Measurements from ENCODE around the gene PRPF8.
"Not testable (repeated sequence)": the region's sequence is repeated elsewhere in the genome, so short reads cannot be mapped to it uniquely, and the experiment has no call there.

Gene PRPF8

DNA sequence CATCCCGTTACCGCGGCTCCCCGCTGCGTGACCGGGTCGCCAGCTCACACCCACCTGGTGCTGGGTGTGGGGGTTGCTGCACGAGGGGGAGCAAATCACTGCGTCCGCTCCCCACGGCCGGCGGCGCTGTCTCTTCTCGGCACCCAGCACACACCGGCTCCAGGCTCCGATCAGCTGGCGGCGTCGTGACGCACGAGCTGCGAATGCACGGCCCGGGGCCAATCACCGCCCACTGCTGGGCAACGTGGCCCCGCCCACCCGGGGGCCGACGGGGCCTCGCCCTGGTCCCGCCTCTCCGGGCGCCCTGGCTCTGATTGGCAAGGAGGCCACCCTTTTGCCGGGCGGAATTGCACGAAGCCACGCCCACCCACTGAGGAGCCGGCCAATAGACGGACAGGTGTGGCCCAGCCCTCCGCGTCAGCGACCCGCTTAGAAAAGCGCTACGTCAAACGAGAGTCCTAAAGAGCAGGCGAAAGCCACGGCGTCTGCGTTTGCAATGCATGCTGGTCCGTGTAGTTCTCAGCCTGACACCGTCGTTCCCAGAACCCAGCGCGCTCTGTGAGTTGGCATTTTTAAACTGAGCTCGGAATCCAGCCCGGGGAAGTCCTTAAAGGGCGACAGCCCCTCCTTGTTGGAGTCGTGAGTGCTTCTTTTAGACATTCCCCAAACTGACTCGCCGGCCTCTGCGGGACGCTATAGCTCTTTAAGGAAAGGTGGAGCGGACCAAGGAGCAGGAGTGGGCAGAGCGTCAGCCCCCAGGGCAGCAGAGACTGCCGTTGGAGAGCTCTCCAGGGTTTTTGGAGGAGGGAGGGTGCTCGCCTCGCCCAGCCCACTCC, 31.6 kb upstream of the PRPF8 start:
- DNase-seq, result peak; percentile 100

GRCh38 chr17:1715803-1716075, 31.1 kb upstream of the PRPF8 start:
- no peak for DNase-seq

DNA sequence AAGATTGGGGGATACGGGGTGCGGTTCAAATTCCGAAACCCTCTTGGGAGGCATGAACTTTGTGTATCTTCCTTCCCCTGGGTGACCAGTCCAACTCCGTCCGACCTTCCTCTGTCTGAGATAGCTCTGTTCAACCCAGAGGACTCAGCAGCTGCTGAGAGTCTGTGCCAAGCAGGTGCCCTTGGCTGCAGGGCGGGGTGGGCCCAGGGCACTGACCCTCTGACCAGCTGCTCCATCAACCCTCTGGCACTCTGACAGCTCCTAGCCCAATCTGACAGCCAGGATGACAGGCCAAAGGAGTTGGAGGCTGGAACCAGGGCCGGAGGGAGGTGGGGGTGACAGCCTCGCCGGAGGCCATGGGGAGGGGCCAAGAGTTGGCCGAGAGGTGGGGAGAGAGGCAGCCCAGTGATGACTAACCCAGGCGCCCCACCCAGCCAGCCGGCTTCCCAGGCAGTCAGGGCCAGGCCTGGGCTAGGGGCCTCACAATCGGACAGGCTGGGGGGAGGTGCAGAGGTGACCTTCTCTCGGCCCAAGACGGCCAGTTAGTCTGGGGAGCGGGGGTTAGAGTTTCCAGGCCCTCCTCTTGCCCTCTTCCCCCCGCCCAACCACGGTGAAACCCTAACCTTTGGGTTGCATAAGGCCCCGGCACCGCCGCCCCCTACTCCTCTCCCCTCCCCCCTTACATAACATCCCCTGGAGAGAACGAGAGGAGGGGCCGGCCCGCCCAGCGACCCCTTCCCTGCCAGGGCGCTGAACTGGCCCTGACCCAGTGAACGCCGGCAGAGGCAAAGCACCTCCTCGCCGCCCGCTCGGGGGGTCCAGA, 30.5 kb upstream of the PRPF8 start:
- DNase-seq, result peak; percentile 35

- DNase-seq, result no peak
Observed at GRCh38 chr17:1714427-1714979, 29.8 kb upstream of the PRPF8 start.

GRCh38 chr17:1713878-1714426, 29.3 kb upstream of the PRPF8 start:
- no peak for DNase-seq

- DNase-seq, result no peak
Observed at GRCh38 chr17:1713160-1713877, 28.7 kb upstream of the PRPF8 start.

DNA sequence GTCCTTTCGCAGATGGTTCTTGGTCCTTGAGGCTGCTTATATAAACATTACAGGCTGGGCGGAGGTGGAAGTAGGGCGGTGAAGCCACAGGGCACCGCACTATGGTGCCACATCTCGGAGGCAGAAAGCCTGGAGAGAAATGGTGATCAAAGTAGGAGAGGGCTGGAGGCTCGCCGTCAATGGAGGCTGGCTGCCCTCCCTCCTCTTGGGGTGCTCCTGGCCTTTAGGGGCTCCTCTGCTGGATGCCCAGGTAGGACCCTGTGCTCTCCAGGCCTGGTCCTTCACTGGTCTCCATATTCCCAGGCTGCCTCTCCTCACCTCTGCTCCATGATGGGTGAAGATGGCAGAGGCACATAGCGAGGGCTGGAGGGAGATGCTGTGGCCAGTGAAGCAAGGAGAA, 27.6 kb upstream of the PRPF8 start:
- DNase-seq, result no peak

DNA sequence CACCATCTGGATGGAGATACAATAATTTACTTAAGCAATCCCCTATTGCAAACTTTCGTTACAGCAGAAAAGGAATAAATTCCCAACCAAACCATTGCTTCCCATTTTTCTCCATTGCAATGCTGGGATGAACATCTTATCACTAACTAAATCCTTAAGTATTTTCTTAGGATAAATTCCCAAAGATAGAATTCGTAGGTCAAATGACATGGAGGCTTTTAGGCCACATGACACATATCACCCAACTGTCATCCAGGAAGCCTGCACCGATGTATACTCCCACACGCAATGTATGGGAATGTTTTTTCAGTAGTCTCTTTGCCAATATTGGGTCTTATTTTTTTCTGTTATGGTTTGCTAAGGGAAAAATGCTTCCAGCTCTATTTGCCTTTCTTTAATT, 27.1 kb upstream of the PRPF8 start:
- DNase-seq, result no peak

DNA sequence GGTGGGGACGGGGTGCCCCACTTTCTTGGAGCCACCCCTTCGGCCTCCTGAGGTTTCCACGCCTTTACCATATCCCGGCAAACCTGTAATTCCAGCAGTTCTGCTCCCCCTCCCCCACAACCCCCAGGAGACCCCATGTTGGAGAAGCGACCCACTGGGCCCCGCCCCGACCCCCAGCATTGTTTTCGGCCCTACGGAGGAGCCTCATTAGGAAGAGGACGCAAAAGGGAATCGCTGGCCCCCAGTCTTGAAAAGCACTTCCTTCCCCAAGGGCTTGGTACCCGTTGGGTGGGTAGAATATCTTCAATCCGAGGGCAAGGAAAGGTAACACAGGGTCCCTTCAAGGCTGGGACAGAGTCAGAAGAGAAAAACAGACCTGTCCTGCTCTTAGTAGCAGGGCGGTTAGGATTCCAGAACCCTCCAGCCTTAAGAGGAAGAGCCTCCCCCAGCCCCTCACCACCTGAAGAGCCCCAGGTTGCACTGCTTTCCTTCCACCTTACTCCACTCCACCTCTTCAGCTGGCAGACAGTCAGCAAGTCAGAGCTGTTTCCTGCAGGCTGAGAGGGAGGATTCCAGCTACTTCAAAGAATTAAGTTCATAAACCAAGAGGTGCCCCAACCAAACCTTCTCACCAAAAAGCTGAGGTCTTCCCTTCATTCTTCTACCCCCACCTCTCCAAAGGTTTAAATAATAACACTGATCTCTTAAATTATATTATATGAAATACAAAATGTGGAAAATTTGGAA, 26.3 kb upstream of the PRPF8 start:
- no peak for DNase-seq

DNA sequence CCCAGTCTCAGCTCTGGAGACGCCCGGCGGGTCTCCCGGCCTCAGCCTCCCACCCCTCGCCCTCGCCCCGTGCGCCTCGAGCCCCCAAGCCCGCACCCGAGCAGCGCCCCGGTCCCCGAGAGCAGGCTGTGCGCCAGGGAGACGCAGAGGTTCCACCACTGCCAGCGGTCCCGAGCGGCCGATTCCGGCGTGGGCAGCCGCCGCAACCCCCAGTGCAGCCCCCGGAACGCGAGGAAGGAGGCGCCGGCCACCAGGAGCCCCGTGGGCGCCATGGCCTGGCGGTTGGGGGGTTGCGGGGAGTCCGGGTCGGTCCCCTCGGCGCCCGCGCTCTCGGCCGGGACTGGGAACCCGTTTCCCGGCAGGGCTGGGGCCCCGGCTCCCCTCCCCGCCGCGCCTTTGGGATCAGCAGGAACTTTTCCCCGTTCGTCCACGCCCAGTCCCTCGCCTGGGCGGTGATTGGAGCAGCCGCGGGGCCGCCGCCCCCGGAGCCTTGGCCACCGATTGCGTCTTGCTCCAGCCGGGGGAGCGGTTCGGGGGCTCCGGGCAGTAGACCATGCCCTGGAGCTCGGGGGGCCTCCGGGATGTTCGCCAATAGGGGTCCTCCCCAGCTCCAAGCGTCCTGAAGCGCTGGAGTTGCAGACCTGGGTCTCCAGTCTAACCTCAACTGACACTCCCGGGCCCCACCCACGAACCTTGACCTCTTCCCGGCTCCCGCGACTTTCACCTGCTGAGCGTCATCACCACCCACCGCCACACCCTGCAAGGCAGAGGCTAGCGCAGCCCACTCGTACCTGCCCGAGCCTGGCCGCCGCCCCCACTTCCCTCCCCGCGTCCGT, 25.5 kb upstream of the PRPF8 start, which contains the start of gene TLCD2:
TLCD2 (minus strand) TSS at position 407 of the 836 bp plus-strand sequence; CDS start at position 272, 135 bp downstream.
- DNase-seq, result no peak

DNA sequence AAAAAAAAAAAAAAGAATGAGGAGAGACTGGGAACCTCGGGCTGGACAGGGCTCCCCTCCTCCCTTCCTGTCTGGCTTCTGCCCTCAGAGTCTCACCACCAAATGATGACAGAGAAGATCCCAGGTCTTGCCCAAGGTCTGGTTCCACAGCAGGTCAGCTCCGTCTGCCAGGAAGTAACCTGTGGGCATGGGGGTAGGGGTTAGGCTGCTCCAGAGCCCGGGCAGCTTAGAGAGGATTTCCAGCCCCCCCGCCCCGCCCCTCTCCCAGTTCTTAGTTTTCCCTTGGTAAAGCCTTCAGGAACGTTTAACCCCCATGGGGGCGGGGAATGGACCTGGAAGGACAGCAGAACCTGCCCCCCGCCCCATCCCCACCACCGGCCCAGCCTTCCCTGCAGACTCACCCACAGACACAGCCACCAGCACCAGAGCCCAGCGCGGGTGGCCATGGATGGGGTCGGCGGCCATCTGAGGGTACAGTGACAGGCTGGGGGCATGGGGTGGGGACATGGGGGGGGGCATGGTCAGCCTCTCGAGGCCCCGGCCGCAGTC, 24.8 kb upstream of the PRPF8 start:
- no peak for DNase-seq

- DNase-seq, result not testable (repeated sequence)
Observed at GRCh38 chr17:1708791-1709346, 24.2 kb upstream of the PRPF8 start.

DNA sequence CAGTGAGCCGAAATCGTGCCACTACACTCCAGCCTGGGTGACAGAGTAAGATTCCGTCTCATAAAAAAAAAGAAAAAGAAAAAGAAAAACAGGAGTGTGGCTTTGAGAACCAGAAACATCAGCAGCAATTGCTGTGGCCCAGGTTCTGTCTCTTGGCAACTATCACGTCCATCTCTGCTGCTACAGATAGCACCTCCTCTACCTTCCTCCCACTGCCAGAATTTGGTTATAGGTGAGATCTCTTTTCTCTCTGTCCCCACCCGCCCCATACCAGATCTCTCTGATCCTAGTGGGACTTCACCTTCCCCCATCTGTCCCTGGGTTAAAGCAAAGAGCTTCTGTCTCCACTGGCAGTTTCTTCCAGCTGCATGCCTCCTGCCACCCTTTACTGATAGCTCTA, 22.4 kb upstream of the PRPF8 start:
- DNase-seq, result no peak

DNA sequence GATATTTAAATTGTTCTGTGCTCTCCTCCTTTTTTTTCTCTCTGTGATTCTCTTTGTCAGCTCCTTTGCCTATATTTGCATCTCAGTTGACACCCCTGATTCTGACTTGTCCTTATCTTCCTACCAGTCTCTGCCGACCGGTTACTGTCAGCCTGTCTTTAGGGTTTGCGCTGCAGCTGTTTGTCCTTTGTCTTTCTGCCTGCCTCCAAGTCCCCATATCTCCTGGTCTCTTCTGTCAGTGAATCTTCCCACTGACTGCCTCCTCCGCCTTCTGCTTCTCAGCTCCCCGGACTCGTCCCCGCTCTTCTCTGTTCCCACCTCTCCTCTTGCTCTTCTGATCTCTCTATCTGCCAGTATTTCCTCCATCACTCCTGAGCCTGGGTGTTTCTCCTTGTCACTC, 20.3 kb upstream of the PRPF8 start:
- no peak for DNase-seq

GRCh38 chr17:1703063-1703462, 18.4 kb upstream of the PRPF8 start:
- DNase-seq, result no peak

DNA sequence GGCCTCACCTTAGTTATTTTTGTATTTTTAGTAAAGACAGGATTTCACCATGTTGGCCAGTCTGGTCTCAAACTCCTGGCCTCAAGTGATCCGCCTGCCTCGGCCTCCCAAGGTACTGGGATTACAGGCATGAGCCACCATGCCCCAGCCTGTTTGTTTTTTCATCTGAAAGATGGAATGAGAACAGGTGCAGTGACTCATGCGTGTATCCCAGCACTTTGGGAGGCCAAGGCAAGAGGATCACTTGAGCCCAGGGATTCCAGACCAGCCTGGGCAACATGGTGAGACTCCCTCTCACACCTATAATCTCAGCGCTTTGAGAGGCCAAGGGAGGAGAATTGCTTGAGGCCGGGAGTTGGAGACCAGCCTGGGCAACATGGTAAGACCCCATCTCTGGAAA, 15.2 kb upstream of the PRPF8 start:
- DNase-seq, result not testable (repeated sequence)

DNA sequence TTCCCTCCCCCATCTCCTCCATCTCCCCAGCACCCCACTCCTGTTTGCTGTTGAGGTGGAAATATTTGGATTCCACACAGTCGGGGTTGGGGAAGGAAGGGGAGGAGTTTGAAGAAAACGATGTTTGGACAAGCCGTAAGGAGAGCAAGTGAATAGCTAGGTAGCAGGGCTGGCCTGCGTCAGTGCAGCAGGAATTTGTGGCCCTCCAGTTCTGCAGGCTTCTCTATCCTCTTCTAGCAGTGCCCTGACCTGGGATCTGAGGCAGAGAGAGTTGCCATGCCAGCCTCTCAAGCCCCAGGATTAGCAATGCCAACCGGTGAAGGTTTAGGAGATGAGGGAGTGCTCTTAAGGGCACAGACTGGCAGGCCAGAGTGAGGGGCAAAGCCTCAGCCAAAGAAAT, 13.0 kb upstream of the PRPF8 start:
- no peak for DNase-seq

DNA sequence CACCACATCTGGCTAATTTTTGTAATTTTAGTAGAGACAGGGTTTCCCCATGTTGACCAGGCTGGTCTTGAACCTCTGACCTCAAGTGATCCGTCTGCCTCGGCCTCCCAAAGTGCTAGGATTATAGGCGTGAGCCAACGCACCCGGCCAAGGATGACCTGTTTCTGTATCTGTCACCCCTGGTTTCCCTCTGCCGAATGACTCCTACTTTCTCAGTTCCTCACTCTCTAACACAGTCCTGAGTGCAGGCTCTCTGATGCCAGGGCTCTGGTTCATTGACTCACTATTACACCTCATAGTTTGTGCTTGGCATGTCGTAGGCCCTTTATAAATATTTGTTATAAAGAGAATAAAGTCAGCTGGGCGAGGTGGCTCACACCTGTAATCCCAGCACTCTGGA, 10.7 kb upstream of the PRPF8 start:
- DNase-seq, result no peak

- DNase-seq, result no peak
Observed at GRCh38 chr17:1693339-1693738, 8.7 kb upstream of the PRPF8 start.

GRCh38 chr17:1690544-1691221, 6.0 kb upstream of the PRPF8 start:
- no peak for DNase-seq
